ENCODE measurements around the gene FBXO10. TPM values are rescaled to one million over a fixed set of nuclear protein-coding genes. Genes with fewer than 3 reads are reported as not detected.

Gene FBXO10
- total RNA-seq, 4 donors from 2014 or later = 4.2 to 16.5 (median 6.8) TPM

- H3K27ac ChIP-seq = no peak overlapping the region
- no peak for DNase-seq
- H3K4me1 ChIP-seq = peaks cover 0 to 5% (median 2%) of the 10 kb centered on the region in 4 donors
- TF ChIP-seq POLR2A (IDR thresholded peaks at IDR 0.05) (no peak), POLR2AphosphoS5 (IDR thresholded peaks at IDR 0.05) (no peak), CTCF (IDR thresholded peaks at IDR 0.05) (no peak), EP300 (IDR thresholded peaks at IDR 0.05; ENCODE audit: low read depth) (no peak)
- intact Hi-C loops (cut with DNase I; ENCODE audit: low total_unique reads) (no loop called here), in situ Hi-C loops (cut with MboI; ENCODE audit: low pct_ligation_motif_present in 1 of 4, low pct_unique_long_range_greater_than_20kb in 1 of 4, low sequenced_read_pairs in 3 of 4) (loop anchor here in 1 of 4 donors (25.0 kb wide), 1 partner anchor 119 kb away; the partner anchor contains the start of gene FRMPD1)
- H3K27me3 ChIP-seq = no peaks in the 10 kb centered on the region
- no peak overlapping the region for H3K4me3 ChIP-seq
- H3K9me3 ChIP-seq = no peaks in the 10 kb centered on the region
- peaks cover 0 to 5% (median 0%) of the 10 kb centered on the region in 4 donors for H3K36me3 ChIP-seq
- WGBS, 2 donors (ENCODE audit: low coverage in 1 of 2) = 55% methylated on average over 1 of the region's 1 CpG; no CpG with 5 or more reads in 1 of the 2 donors
These were observed 33.3 kb downstream of the FBXO10 start for GRCh38 chr9:37542895-37543294.

- no peak overlapping the region for H3K4me3 ChIP-seq
- no peak for TF ChIP-seq EP300 (IDR thresholded peaks at IDR 0.05; ENCODE audit: low read depth)
- TF ChIP-seq POLR2AphosphoS5 (IDR thresholded peaks at IDR 0.05) = no peak
- no peak for TF ChIP-seq POLR2A (IDR thresholded peaks at IDR 0.05)
- TF ChIP-seq CTCF (IDR thresholded peaks at IDR 0.05) = no peak
- H3K27me3 ChIP-seq = no peaks in the 10 kb centered on the region
- H3K27ac ChIP-seq = no peak overlapping the region
- DNase-seq = no peak
- WGBS, 2 donors (ENCODE audit: low coverage in 1 of 2) = 98% methylated on average over 6 of the region's 6 CpGs; no CpG with 5 or more reads in 1 of the 2 donors
- intact Hi-C loops (cut with DNase I; ENCODE audit: low total_unique reads) (no loop called here), in situ Hi-C loops (cut with MboI; ENCODE audit: low pct_ligation_motif_present in 1 of 4, low pct_unique_long_range_greater_than_20kb in 1 of 4, low sequenced_read_pairs in 3 of 4) (loop anchor here in 1 of 4 donors (25.0 kb wide), 1 partner anchor 120 kb away; the partner anchor contains the start of gene FRMPD1)
- peaks cover 0 to 5% (median 2%) of the 10 kb centered on the region in 4 donors for H3K4me1 ChIP-seq
- H3K9me3 ChIP-seq = no peaks in the 10 kb centered on the region
- peaks cover 0 to 5% (median 0%) of the 10 kb centered on the region in 4 donors for H3K36me3 ChIP-seq
These were observed 33.7 kb downstream of the FBXO10 start for GRCh38 chr9:37542488-37542887.

GRCh38 chr9:37541465-37541864 lies 34.7 kb downstream of the FBXO10 start:
- no peaks in the 10 kb centered on the region for H3K27me3 ChIP-seq
- peaks cover 0 to 5% (median 0%) of the 10 kb centered on the region in 4 donors for H3K36me3 ChIP-seq
- no peak for DNase-seq
- in situ Hi-C loops (cut with MboI; ENCODE audit: low pct_ligation_motif_present in 1 of 4, low pct_unique_long_range_greater_than_20kb in 1 of 4, low sequenced_read_pairs in 3 of 4) = loop anchor here in 1 of 4 donors (25.0 kb wide), 1 partner anchor 121 kb away; the partner anchor contains the start of gene FRMPD1
- intact Hi-C loops (cut with DNase I; ENCODE audit: low total_unique reads) = no loop called here
- H3K27ac ChIP-seq = no peak overlapping the region
- 96% methylated on average over 8 of the region's 8 CpGs; no CpG with 5 or more reads in 1 of the 2 donors for WGBS, 2 donors (ENCODE audit: low coverage in 1 of 2)
- TF ChIP-seq EP300 (IDR thresholded peaks at IDR 0.05; ENCODE audit: low read depth) (no peak), POLR2AphosphoS5 (IDR thresholded peaks at IDR 0.05) (no peak), CTCF (IDR thresholded peaks at IDR 0.05) (no peak), POLR2A (IDR thresholded peaks at IDR 0.05) (no peak)
- no peak overlapping the region for H3K4me3 ChIP-seq
- H3K4me1 ChIP-seq = peaks cover 0 to 5% (median 2%) of the 10 kb centered on the region in 4 donors
- H3K9me3 ChIP-seq = no peaks in the 10 kb centered on the region

- no peaks in the 10 kb centered on the region for H3K9me3 ChIP-seq
- H3K4me3 ChIP-seq = no peak overlapping the region
- 30 to 41% methylated on average over 3 of the region's 3 CpGs for WGBS, 2 donors (ENCODE audit: low coverage in 1 of 2)
- TF ChIP-seq POLR2AphosphoS5 (IDR thresholded peaks at IDR 0.05) = no peak
- no peak for TF ChIP-seq CTCF (IDR thresholded peaks at IDR 0.05)
- TF ChIP-seq EP300 (IDR thresholded peaks at IDR 0.05; ENCODE audit: low read depth) = no peak
- no peak for TF ChIP-seq POLR2A (IDR thresholded peaks at IDR 0.05)
- H3K4me1 ChIP-seq = peaks cover 0 to 5% (median 2%) of the 10 kb centered on the region in 4 donors
- intact Hi-C loops (cut with DNase I; ENCODE audit: low total_unique reads) = no loop called here
- DNase-seq = peak; percentile 53
- in situ Hi-C loops (cut with MboI; ENCODE audit: low pct_ligation_motif_present in 1 of 4, low pct_unique_long_range_greater_than_20kb in 1 of 4, low sequenced_read_pairs in 3 of 4) = loop anchor here in 1 of 4 donors (25.0 kb wide), 1 partner anchor 122 kb away; the partner anchor contains the start of gene FRMPD1
- peaks cover 0 to 5% (median 0%) of the 10 kb centered on the region in 4 donors for H3K36me3 ChIP-seq
- H3K27me3 ChIP-seq = no peaks in the 10 kb centered on the region
- H3K27ac ChIP-seq = no peak overlapping the region
These were observed 35.5 kb downstream of the FBXO10 start for GRCh38 chr9:37540634-37541033.
